NCI-H460 (cell line): ENCODE measurements around the gene KIF3A. TPM values are rescaled to one million over a fixed set of nuclear protein-coding genes. Genes with fewer than 3 reads are reported as not detected.

Experiments
- DNase-seq: peaks from one replicate; pipeline ENCODE4 v3.0.0-alpha.2; 2016; ENCODE audit warnings: low read depth; ENCODE audit errors: extremely low read depth
- total RNA-seq: library from RNA; depleted of rRNA; stranded (reverse); fragments of >200 nt; shearing (Covaris generic); gene quantifications from 2 replicates; pipeline ENCODE4 v1.2.3, GENCODE V29; 2014

The KIF3A gene
- total RNA-seq, 1 experiment from 2014 or later, result 11.7 TPM

GRCh38 chr5:132665574-132666080, 71.7 kb downstream of the KIF3A start:
- DNase-seq, result no peak

DNA sequence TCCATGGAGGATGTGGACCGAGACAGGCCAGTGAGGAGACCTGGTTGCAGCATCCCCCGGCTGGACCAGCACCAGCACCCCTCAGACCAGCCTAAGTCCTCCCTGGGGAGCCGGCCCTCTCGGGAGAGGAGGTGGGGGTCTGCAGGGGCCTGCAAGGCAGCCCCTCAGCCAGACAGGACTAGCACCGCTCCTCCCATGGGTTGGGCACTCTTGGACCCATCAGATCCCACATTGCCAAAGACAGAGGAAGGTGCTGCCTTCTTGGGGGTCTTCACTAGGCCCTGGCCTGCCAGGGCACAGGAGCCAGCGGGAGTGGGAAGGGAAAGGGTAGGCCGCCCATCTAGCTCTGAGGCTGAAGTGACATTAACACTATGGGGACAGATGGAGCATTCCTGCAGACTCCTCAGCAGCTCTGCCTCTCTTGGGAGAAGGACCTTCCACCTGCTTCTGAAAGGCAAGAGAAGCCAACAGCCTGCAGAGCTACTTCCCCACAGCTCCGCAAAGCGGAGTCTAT, 72.6 kb downstream of the KIF3A start:
- DNase-seq, result no peak

DNA sequence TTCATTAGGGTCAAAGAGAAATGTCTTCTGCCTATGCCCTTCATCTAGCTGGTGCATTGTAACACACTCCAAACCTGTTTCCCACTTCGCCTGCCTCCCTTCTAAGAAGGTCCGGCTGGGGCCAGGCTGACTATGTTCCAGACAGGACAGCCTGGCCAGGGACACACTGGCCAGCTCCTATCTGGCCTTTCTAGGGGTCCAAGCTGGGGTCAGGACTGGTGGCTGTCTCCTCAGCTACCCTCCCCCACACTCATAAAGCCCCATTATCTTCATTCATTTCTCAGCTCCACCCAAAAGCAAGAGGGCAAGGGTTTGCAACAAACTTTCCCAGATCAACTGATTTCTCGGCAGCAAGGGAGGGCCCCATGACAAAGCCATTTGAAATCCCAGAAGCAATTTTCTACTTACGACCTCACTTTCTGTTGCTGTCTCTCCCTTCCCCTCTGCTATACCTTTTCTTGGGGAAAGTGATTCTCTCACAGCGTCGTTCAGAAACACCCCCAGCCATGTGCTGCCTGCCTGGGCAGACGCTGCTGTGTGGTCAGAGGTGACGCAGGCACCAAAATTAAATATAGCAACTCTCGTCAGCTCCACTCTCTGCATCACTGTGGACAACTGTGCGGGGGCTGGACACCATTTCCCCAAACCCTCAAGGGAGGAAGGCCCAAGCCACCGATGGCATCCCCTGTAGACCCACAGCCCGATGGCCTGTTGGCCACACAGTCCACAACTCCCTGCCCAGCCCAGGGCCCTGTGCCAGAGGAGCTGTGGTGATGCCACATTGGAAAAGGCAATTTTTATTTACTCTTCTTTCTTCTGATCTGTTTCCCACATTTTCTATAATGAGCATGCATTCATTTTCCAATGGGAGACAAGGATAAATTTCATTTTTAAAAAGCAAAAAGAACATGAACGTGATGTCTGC, 73.3 kb downstream of the KIF3A start:
- no peak for DNase-seq

DNA sequence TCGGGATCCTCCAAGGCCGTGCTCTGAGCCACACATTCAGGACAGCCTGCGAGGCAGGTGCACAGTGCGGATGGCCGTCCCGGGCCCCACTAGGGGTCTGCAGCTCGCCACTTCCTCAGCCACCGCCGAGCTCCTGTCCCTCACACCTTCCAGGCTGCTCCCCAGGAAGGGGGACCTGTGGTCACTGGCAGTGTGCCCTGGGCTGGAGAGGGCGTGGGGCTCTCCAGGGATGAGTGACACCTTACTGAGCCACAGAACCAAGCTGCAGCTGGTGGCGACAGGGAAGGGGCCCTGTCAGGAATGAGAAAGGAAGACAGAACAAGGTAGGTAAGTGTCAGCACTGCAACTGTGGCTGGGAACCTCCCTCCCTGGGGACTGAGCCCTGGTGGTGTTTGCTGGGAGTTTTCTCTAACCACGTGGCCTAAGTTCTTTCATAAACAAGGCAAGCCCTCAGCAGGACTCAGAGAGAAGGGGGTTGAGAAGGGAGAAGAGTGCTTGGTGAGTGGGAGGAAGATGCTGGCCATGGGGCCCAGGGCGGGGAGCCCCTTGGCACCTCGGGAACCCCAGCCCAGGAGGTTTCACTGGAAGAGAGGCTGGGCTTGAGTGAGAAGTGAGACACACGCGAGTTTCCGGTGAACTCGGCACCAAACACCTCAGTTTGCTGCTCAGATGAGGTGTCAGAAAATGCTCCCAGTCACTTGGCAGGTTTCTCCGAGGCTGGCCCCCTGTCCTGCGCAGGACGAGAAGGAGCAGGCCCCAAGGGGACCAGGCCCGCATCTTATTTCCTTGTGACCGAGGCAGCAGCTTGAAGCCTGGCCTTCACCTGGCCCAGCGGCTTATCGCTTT, 74.2 kb downstream of the KIF3A start:
- no peak for DNase-seq

DNA sequence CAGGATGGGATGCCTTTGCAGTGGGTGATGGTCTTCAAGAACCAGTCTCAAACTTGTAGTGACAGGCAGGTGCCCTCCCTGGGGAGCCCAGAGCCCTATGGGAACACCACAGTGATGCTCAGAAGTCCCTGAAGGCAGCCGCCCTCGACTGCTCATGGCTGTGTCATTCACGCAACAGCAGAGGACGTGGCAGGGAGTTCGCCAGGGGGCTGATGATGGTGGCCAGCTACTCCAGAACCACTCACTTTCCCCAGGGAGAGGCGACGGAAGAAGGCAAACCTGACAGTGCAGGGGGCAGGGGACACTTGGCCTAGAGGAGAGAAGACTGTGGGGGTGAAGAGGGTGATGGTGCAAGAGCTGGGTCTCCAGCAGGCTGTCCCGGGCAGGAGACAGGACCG, 75.3 kb downstream of the KIF3A start:
- no peak for DNase-seq

- DNase-seq, result no peak
These were observed 75.9 kb downstream of the KIF3A start for GRCh38 chr5:132661231-132662003.

GRCh38 chr5:132659598-132660493, 77.5 kb downstream of the KIF3A start:
- DNase-seq, result no peak

- no peak for DNase-seq
These were observed 78.7 kb downstream of the KIF3A start for GRCh38 chr5:132658381-132659302.

- DNase-seq, result no peak
These were observed 79.5 kb downstream of the KIF3A start, which contains the start of gene IL13 for GRCh38 chr5:132657676-132658380. TSS of gene IL13 (plus strand) at chr5:132658173. CDS start at chr5:132658187, 14 bp downstream.

GRCh38 chr5:132656774-132657355, 80.5 kb downstream of the KIF3A start:
- DNase-seq, result no peak

DNA sequence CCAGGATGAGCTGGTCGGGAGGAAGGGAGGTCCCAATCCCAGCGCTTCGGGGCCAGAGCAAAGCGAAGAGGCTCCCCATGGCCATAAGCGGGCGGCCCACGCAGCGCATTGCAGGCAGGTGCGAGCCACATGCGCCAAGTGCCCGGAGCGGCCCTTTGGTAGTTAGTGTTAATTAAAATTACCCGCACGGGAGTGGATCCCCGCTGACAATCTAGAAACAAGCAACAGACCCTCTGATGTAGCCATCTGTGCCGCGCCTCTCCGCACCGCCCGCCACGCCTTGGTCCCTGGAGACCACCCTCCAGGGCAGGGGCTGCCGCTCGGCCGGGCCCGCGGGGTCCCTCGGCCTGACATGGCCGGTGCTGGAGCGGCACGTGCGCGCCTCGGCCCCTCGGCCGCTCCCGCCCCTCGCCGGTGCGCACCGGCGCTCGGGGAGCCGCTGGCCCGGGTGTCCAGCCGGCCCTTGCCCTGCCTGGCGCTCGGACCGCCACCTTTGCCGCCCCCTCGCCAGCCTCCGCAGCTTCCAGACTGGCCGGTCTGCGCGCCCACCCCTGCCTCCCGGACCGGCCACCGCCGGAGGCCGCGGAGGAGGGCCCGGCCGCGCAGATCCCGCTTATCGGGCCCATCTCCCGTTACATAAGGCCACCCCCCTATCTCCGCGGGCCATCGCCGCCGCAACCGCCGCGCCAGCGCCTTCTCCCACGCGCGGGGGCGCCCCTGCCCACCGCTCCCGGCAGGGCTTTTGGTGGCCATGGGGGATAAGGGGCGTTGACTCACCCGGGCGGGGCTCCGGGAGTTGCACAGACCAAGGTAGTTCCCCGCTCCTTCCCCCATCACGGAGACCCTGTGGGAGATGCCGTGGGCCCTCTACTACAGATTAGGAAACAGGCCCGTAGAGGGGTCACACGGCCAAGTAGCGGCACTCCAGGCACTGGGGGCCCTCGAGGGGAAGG, 81.2 kb downstream of the KIF3A start:
- DNase-seq, result no peak

- no peak for DNase-seq
These were observed 83.6 kb downstream of the KIF3A start for GRCh38 chr5:132653716-132654115.

DNA sequence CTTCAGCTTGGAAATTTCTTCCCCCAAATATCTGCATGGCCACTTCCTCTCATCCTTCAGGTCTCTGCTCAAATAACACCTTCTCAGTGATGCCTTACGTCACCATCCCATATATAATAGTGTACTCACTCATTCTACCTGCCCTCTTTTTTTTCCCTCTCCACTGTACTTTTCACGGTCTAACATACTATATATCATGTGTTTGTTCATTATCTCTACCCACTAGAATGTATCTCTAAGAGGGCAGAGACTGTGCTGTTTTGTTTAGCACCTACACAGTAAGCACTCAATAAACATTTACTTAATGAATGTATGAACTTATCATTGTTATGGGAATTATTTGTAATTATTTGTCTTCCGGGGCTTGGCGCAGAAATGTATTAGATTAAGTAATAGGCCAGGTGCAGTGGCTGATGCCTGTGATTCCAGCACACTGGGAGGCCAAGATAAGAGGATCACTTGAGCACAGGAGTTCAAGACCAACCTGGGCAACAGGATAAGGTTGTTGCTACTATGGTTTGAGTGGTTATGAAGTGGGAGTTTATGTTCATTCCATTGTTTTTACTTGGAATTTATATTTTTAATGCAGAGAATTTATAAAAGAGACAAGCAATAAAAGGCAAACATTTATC, 85.4 kb downstream of the KIF3A start:
- no peak for DNase-seq

DNA sequence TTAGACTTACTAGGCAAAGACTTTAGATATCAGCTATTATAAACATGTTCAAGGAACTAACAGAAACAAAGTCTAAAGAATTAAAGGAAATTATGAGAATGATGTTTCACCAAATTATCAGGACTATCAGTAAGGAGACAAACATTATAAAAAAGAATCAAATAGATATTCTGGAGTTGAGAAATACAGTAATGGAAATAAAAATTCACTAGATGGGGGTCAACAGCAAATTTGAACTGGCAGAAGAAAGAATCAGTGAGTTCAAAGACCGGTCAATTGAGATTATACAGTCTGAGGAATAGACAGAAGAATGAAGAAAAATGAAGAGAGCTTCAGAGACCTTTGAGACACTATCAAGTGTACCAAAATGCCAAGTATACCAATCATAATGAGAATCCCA, 89.0 kb downstream of the KIF3A start:
- DNase-seq, result no peak

DNA sequence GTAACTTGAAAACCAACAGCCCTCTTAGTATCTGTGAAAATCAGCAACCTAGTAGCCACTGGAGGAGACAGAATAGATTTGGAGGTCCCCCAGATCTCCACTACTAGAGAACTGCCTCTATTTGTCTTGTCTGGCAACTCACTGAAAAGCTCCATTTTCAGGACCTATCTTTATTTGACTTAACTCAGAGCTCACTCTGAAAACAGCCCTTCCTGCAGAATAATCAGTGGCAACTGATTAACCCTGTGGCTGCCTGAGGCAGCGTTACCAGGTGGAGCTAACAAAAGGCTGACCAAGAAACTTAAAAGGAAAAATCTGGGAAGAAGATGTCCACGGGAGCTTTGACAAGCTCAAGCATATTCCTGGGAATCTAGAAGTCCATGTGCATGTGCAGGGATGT, 89.9 kb downstream of the KIF3A start:
- DNase-seq, result no peak
